Measurements from ENCODE around the gene LMX1B. TPM values are rescaled to one million over a fixed set of nuclear protein-coding genes. Genes with fewer than 3 reads are reported as not detected.

LMX1B gene
- total RNA-seq, 1 experiment from 2014 or later: 12.4 TPM

DNA sequence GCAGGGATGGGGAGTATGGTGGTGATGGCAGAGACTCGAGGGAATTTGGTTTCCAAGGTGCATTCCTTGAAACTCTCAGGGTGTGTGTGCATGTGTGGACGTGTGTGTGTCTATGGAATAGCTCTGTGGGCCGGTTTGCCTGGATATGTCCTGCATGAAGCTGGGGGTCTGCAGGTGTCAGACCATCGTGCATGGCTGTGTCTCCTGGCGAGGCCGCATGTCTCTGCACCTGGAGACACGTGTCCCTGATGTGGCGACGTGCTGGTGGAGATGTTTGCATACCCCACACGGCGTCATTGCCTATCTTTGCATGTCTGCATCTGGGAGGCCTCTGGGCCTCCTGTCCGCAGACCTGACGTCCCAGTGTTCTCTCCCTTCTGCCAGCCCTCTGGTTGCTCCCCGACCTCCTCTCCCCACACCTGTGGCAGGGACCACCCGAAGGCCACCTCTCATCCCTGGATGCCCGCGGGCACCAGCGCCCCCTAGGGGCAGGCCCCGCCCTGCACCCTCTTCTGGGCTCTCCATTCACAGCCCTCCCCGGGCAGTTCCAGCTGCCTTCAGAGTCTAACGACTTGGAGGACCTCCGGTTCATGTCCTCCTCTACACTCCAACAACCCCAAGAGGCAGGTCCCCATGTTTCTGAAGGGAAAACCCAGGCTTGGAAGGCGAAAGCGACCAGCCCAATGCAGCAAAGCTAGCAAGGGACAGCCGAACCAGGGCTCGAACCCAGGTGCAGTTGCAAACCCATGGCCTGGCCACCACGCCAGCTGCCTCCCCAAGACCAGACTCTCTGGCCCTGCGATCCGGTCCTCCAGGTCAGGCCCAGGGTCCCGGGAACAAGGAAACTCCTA lies 88.6 kb downstream of the LMX1B start:
- Mint-ChIP-seq H3K9me3 (no peaks in the 10 kb centered on the region), H3K27ac (no peak overlapping the region), H3K36me3 (no peaks in the 10 kb centered on the region), H3K27me3 (ENCODE audit: low read depth) (peaks cover 58% of the 10 kb centered on the region), H3K4me3 (no peak overlapping the region), H3K4me1 (peaks cover 17% of the 10 kb centered on the region)
- CTCF ChIA-PET: interaction anchor here (0.6 to 16.1 kb wide), 57 partner anchors 8 to 376 kb away, joined by 3 to 734 read pairs (median 5); partner anchors contain the start of genes LMX1B, MVB12B and ZBTB43
- TF ChIP-seq ZBTB21 (CRISPR knock-in tag; IDR thresholded peaks at IDR 0.05; ENCODE audit: borderline replicate concordance): no peak
- TF ChIP-seq, protein P1, sequence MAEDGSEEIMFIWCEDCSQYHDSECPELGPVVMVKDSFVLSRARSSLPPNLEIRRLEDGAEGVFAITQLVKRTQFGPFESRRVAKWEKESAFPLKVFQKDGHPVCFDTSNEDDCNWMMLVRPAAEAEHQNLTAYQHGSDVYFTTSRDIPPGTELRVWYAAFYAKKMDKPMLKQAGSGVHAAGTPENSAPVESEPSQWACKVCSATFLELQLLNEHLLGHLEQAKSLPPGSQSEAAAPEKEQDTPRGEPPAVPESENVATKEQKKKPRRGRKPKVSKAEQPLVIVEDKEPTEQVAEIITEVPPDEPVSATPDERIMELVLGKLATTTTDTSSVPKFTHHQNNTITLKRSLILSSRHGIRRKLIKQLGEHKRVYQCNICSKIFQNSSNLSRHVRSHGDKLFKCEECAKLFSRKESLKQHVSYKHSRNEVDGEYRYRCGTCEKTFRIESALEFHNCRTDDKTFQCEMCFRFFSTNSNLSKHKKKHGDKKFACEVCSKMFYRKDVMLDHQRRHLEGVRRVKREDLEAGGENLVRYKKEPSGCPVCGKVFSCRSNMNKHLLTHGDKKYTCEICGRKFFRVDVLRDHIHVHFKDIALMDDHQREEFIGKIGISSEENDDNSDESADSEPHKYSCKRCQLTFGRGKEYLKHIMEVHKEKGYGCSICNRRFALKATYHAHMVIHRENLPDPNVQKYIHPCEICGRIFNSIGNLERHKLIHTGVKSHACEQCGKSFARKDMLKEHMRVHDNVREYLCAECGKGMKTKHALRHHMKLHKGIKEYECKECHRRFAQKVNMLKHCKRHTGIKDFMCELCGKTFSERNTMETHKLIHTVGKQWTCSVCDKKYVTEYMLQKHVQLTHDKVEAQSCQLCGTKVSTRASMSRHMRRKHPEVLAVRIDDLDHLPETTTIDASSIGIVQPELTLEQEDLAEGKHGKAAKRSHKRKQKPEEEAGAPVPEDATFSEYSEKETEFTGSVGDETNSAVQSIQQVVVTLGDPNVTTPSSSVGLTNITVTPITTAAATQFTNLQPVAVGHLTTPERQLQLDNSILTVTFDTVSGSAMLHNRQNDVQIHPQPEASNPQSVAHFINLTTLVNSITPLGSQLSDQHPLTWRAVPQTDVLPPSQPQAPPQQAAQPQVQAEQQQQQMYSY (CRISPR knock-in tag; IDR thresholded peaks at IDR 0.05): no peak
- TF ChIP-seq MXD4 (CRISPR knock-in tag; IDR thresholded peaks at IDR 0.05; ENCODE audit: borderline replicate concordance): no peak
- TF ChIP-seq, protein P2, sequence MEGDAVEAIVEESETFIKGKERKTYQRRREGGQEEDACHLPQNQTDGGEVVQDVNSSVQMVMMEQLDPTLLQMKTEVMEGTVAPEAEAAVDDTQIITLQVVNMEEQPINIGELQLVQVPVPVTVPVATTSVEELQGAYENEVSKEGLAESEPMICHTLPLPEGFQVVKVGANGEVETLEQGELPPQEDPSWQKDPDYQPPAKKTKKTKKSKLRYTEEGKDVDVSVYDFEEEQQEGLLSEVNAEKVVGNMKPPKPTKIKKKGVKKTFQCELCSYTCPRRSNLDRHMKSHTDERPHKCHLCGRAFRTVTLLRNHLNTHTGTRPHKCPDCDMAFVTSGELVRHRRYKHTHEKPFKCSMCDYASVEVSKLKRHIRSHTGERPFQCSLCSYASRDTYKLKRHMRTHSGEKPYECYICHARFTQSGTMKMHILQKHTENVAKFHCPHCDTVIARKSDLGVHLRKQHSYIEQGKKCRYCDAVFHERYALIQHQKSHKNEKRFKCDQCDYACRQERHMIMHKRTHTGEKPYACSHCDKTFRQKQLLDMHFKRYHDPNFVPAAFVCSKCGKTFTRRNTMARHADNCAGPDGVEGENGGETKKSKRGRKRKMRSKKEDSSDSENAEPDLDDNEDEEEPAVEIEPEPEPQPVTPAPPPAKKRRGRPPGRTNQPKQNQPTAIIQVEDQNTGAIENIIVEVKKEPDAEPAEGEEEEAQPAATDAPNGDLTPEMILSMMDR (IDR thresholded peaks at IDR 0.05): peak; percentile 96
- no peak for TF ChIP-seq NFATC4 (CRISPR knock-in tag; IDR thresholded peaks at IDR 0.05)
- 0 out of 2 replicates have a peak, but pooled peaks have one; percentile 18 for TF ChIP-seq EMX1 (CRISPR knock-in tag; IDR thresholded peaks at IDR 0.05)
- TF ChIP-seq, protein P3, sequence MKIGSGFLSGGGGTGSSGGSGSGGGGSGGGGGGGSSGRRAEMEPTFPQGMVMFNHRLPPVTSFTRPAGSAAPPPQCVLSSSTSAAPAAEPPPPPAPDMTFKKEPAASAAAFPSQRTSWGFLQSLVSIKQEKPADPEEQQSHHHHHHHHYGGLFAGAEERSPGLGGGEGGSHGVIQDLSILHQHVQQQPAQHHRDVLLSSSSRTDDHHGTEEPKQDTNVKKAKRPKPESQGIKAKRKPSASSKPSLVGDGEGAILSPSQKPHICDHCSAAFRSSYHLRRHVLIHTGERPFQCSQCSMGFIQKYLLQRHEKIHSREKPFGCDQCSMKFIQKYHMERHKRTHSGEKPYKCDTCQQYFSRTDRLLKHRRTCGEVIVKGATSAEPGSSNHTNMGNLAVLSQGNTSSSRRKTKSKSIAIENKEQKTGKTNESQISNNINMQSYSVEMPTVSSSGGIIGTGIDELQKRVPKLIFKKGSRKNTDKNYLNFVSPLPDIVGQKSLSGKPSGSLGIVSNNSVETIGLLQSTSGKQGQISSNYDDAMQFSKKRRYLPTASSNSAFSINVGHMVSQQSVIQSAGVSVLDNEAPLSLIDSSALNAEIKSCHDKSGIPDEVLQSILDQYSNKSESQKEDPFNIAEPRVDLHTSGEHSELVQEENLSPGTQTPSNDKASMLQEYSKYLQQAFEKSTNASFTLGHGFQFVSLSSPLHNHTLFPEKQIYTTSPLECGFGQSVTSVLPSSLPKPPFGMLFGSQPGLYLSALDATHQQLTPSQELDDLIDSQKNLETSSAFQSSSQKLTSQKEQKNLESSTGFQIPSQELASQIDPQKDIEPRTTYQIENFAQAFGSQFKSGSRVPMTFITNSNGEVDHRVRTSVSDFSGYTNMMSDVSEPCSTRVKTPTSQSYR (CRISPR knock-in tag; IDR thresholded peaks at IDR 0.05): no peak
- no peak for TF ChIP-seq NR2C2 (CRISPR knock-in tag; IDR thresholded peaks at IDR 0.05)
- no peak for TF ChIP-seq PRRX2 (CRISPR knock-in tag; IDR thresholded peaks at IDR 0.05)
- no peak for TF ChIP-seq GTF2I (CRISPR knock-in tag; conservative IDR thresholded peaks at IDR 0.05)
- peak; percentile 84 for DNase-seq (ENCODE audit: low spot score)
- POLR2A ChIA-PET: interaction anchor here (1.4 kb wide), 1 partner anchor 79 kb away, joined by 3 read pairs; no protein-coding TSS in a partner anchor
- peak; percentile 59 for ATAC-seq

DNA sequence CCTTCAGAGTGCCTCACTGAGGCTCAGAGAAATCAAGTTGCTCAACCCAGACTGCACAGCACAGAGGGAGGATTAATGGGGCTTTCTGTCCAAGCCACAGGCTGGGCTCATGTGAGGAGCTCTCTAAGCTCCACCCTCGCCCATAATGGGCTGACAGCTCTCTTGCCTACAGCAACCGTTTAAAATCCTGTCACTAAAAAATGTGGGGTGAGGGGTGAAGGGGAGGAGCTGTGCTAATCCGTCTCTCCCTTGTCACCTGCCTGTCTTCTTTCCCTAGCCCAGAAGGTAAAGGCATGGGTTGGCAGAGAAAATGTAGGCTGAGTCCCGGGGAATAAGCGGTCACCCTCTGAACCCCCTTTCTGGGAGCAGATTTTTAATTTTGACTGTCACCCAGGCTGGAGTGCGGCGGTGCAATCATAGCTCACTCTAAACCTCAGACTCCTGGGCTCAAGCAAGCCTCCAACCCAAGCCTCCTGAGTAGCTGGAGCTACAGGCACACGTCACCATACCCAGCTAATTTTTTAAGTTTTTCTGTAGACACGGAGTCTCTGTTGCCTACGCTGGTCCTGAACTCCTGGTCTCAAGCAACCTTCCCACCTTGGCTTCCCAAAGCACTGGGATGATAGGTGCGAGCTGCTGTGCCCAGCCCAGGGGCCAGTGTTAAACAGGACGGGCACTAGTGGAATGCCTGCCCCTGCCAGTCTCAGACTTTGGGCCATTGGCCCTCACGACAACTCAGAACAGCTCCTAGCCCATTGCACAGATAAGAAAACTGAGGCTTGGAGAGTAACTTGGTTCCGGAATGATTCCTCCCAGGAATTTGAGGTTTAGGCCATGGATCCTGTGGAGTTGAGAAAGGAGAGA lies 89.5 kb downstream of the LMX1B start:
- H3K4me1 Mint-ChIP-seq: peaks cover 17% of the 10 kb centered on the region
- peak; percentile 9 for ATAC-seq
- DNase-seq (ENCODE audit: low spot score): no peak
- no peaks in the 10 kb centered on the region for H3K36me3 Mint-ChIP-seq
- H3K27me3 Mint-ChIP-seq (ENCODE audit: low read depth): peaks cover 64% of the 10 kb centered on the region
- no peaks in the 10 kb centered on the region for H3K9me3 Mint-ChIP-seq
- POLR2A ChIA-PET: no interaction called here
- CTCF ChIA-PET: interaction anchor here (0.6 to 16.1 kb wide), 62 partner anchors 8 to 377 kb away, joined by 3 to 734 read pairs (median 5); partner anchors contain the start of genes LMX1B, MVB12B and ZBTB43
- no peak overlapping the region for H3K4me3 Mint-ChIP-seq
- H3K27ac Mint-ChIP-seq: no peak overlapping the region
- TF ChIP-seq RELA (CRISPR knock-in tag; IDR thresholded peaks at IDR 0.05; ENCODE audit: borderline replicate concordance) (no peak), ZNF138 (CRISPR knock-in tag; conservative IDR thresholded peaks at IDR 0.05) (no peak), CREB1 (CRISPR knock-in tag; IDR thresholded peaks at IDR 0.05) (no peak), HMGA2 (CRISPR knock-in tag; IDR thresholded peaks at IDR 0.05) (no peak), RORB (CRISPR knock-in tag; IDR thresholded peaks at IDR 0.05) (no peak), ATF1 (CRISPR knock-in tag; IDR thresholded peaks at IDR 0.05) (no peak), TP53 (CRISPR knock-in tag; IDR thresholded peaks at IDR 0.05) (no peak), FOXP1 (CRISPR knock-in tag; IDR thresholded peaks at IDR 0.05; ENCODE audit: borderline replicate concordance) (no peak)
- TF ChIP-seq, protein P4, sequence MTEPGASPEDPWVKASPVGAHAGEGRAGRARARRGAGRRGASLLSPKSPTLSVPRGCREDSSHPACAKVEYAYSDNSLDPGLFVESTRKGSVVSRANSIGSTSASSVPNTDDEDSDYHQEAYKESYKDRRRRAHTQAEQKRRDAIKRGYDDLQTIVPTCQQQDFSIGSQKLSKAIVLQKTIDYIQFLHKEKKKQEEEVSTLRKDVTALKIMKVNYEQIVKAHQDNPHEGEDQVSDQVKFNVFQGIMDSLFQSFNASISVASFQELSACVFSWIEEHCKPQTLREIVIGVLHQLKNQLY (CRISPR knock-in tag; IDR thresholded peaks at IDR 0.05): no peak
- TF ChIP-seq, protein P5, sequence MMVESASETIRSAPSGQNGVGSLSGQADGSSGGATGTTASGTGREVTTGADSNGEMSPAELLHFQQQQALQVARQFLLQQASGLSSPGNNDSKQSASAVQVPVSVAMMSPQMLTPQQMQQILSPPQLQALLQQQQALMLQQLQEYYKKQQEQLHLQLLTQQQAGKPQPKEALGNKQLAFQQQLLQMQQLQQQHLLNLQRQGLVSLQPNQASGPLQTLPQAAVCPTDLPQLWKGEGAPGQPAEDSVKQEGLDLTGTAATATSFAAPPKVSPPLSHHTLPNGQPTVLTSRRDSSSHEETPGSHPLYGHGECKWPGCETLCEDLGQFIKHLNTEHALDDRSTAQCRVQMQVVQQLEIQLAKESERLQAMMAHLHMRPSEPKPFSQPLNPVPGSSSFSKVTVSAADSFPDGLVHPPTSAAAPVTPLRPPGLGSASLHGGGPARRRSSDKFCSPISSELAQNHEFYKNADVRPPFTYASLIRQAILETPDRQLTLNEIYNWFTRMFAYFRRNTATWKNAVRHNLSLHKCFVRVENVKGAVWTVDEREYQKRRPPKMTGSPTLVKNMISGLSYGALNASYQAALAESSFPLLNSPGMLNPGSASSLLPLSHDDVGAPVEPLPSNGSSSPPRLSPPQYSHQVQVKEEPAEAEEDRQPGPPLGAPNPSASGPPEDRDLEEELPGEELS (CRISPR knock-in tag; IDR thresholded peaks at IDR 0.05): no peak
- TF ChIP-seq, protein P6, sequence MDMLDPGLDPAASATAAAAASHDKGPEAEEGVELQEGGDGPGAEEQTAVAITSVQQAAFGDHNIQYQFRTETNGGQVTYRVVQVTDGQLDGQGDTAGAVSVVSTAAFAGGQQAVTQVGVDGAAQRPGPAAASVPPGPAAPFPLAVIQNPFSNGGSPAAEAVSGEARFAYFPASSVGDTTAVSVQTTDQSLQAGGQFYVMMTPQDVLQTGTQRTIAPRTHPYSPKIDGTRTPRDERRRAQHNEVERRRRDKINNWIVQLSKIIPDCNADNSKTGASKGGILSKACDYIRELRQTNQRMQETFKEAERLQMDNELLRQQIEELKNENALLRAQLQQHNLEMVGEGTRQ (CRISPR knock-in tag; IDR thresholded peaks at IDR 0.05): no peak

Data from WTC11 (cell line).